GM12891 (cell line): ENCODE measurements around the gene RASGEF1C.
"Not testable (repeated sequence)": the region's sequence is repeated elsewhere in the genome, so short reads cannot be mapped to it uniquely, and the experiment has no call there.

Experiments
- DNase-seq: peaks from one replicate; pipeline ENCODE4 v3.0.0; 2011; ENCODE audit warnings: low spot score; ENCODE audit not compliant: insufficient read length
- FAIRE-seq: peaks from 2 replicates; lab custom pipeline; 2011; peaks lifted over from hg19 to GRCh38; lab: Jason Lieb, UNC
- PAX5 ChIP-seq: IDR thresholded peaks from 2 replicates; pipeline ENCODE4 v1.6.1; 2011; ENCODE audit warnings: low read length, moderate library complexity, mild to moderate bottlenecking; ENCODE audit not compliant: insufficient read depth, severe bottlenecking
- POLR2A ChIP-seq: IDR thresholded peaks from 2 replicates; pipeline ENCODE4 v1.6.1; 2011; ENCODE audit warnings: low read depth, low read length, control low read depth
- POLR2AphosphoS5 ChIP-seq: IDR thresholded peaks from 2 replicates; pipeline ENCODE4 v1.6.1; 2011; ENCODE audit warnings: low read depth, low read length, control low read depth
- POU2F2 ChIP-seq: IDR thresholded peaks from 2 replicates; pipeline ENCODE4 v1.6.1; 2011; ENCODE audit warnings: low read depth, mild to moderate bottlenecking, control low read depth, low read length, moderate library complexity
- SPI1 ChIP-seq: IDR thresholded peaks from 2 replicates; pipeline ENCODE4 v1.6.1; 2011; ENCODE audit warnings: low read depth, low read length, control low read depth
- TAF1 ChIP-seq: IDR thresholded peaks from 2 replicates; pipeline ENCODE4 v1.6.1; 2011; ENCODE audit warnings: low read depth, low read length, control low read depth

Gene RASGEF1C

GRCh38 chr5:180211761-180212035, 2.7 kb upstream of the RASGEF1C start:
- no peak for DNase-seq
- no peak for TF ChIP-seq SPI1
- TF ChIP-seq PAX5, result no peak
- no peak for TF ChIP-seq TAF1
- no peak for TF ChIP-seq POLR2AphosphoS5
- TF ChIP-seq POU2F2, result no peak
- TF ChIP-seq POLR2A, result no peak

DNA sequence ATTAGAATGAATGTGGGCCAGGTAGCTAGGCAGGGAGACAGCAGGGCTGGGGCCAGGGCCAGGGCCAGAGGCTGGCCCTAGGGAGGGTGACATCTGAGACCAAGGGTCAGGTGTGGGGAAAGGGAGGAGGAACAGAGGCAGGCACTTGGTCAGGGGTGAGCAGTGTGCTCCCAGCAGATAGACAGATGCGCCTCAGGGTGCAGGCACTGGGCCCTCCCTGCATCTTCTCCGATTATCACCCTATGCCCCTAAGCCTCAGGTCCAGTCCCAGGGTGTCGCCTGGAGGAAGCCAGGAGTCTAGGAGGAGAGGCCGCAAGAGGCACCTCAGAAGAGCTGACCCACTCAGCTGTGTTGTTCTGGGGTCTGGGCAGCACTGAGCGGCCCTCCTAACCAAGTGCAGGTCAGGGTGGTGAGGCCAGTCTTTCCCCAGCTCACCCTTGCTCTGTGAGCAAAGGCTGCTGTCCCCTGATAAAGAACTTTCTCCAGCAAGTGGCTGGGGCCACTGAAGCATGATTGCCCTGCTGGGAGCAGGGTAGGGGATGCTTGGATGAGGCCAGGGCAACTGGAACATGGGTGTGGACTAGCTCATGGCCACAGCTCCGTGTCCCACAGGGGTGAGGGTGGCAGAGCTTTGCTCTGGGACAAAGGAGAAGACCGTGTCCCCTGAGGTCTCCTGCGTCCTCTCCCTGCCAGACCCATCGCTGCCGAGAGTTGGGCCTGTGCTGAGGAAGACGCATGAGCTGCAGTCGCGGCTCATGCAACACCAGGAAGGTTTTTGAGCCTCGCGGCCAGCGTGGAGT, 2.1 kb upstream of the RASGEF1C start:
- TF ChIP-seq TAF1, result no peak
- TF ChIP-seq POU2F2, result no peak
- no peak for TF ChIP-seq POLR2AphosphoS5
- no peak for TF ChIP-seq POLR2A
- TF ChIP-seq SPI1, result no peak
- no peak for TF ChIP-seq PAX5
- no peak for FAIRE-seq
- DNase-seq, result no peak

More at GRCh38 chr5:180211761-180212035, 2.7 kb upstream of the RASGEF1C start:
- FAIRE-seq, result no peak

GRCh38 chr5:180210077-180210476, 1.1 kb upstream of the RASGEF1C start:
- not testable (repeated sequence) for DNase-seq, FAIRE-seq

DNA sequence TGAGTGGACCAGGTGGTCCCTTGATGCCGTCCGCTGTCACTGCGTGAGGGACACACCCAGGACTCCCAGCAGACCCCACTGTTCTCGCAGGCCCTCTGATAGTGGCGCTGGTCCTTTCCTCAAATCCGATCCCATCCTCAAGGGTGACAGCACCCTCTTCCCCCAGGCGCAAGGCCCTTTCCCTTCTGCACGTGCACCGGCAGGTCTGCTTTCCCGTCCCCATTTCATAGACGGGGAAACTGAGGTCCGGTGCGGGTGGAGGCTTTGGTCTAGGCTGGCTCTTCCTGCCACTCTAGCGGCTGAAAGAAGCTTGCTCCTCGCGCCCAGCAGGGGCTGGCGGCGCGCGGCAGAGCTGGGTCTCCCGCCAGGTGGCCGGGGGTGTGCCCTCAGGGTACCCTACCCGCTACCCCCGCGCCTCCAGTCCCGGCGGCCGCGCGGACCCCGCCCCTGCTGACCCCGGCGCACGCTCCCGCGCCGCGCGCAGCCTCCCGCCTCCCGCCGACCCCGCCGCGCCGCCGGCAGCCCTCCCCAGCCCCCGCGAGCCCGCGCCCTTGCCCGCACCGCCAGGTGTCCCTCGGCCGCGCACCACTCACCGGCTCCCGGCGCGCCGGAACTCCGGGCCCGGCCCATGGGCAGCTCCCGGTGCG, 453 bp downstream of the RASGEF1C start:
- TF ChIP-seq PAX5 (no peak), SPI1 (no peak), POLR2AphosphoS5 (no peak), POU2F2 (no peak), POLR2A (no peak), TAF1 (no peak)
- DNase-seq (peak; percentile 44), FAIRE-seq (no peak)

- no peak for TF ChIP-seq POU2F2
- no peak for DNase-seq
- no peak for FAIRE-seq
Measured at GRCh38 chr5:180208038-180208434, 975 bp downstream of the RASGEF1C start.

- DNase-seq (no peak), FAIRE-seq (no peak)
- TF ChIP-seq TAF1 (no peak), PAX5 (no peak), POU2F2 (no peak), POLR2A (no peak), POLR2AphosphoS5 (no peak), SPI1 (no peak)
Measured at GRCh38 chr5:180207593-180207992, 1.4 kb downstream of the RASGEF1C start.

DNA sequence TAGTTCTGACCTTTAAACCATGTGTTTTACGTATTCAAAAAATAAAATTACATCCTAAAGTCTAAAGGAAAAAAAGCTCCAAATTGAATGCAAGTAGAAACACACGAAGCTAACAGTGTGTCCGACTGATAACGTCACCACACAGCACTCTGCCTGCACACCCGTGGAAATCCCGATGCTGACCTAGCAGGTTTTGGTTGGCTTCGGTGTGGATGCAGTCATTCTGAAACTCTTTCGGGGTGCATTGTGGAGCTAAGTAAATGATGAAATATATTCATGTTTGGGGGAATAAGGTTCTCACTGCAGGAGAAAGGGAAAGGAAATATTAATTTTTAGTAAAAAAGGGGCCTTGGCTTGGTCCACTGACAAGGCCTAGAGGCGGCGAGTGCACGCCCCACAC, 2.0 kb downstream of the RASGEF1C start:
- DNase-seq (no peak), FAIRE-seq (no peak)
- TF ChIP-seq PAX5, result no peak
- no peak for TF ChIP-seq POLR2AphosphoS5
- no peak for TF ChIP-seq POLR2A
- TF ChIP-seq TAF1, result no peak
- TF ChIP-seq SPI1, result no peak

DNA sequence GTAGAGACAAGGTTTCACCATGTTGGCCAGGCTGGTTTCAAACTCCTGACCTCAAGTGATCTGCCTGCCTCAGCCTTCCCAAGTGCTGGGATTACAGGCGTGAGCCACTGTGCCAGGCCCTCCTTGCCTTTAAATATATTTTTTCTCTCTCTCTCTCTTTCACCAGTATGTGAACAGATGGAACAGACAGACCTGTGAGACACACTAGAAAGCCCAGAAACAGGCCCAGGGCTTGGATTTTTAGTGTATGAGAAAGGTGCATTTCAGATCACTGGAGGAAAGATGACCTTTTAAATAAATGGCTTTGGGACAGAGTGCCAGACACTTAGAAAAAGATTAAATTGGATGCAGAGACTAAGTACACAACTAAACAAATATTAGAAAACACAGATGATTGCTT, 3.1 kb downstream of the RASGEF1C start:
- TF ChIP-seq POU2F2 (no peak), PAX5 (no peak), POLR2A (no peak), POLR2AphosphoS5 (no peak), SPI1 (no peak), TAF1 (no peak)
- no peak for DNase-seq
- no peak for FAIRE-seq

- TF ChIP-seq POLR2AphosphoS5 (no peak), POU2F2 (no peak), PAX5 (no peak), TAF1 (no peak), SPI1 (no peak), POLR2A (no peak)
- FAIRE-seq (no peak), DNase-seq (no peak)
Measured at GRCh38 chr5:180204276-180204819, 4.7 kb downstream of the RASGEF1C start.
